HepG2 (cell line): ENCODE results near the gene FCHO1. TPM values are rescaled to one million over a fixed set of nuclear protein-coding genes. Genes with fewer than 3 reads are reported as not detected.

Experiments
- ATF7 ChIP-seq, 2 experiments: fragments of 450-650 bp in 1 of 2; sonication (generic) in 1 of 2; formaldehyde crosslinking in 1 of 2; IDR thresholded peaks; 2 replicates each; pipeline versions ENCODE4 v1.4.0 to v1.6.1; 2016 to 2020; ENCODE audit warnings: antibody characterized with exemption in 1 of 2, mild to moderate bottlenecking in 1 of 2, missing genetic modification reagents in 1 of 2
- ATF7-NPFF ChIP-seq: sonication (generic); formaldehyde crosslinking; IDR thresholded peaks from 2 replicates; pipeline ENCODE4 v1.8.1; 2023; ENCODE audit warnings: mild to moderate bottlenecking, low read depth, missing genetic modification reagents, moderate library complexity
- ELF3 ChIP-seq: IDR thresholded peaks from 2 replicates; pipeline ENCODE4 v1.6.1; 2016; ENCODE audit warnings: missing genetic modification reagents, missing compliant biosample characterization
- HIVEP1 ChIP-seq: sonication (generic); formaldehyde crosslinking; IDR thresholded peaks from 2 replicates; pipeline ENCODE4 v1.4.0; 2020; ENCODE audit warnings: mild to moderate bottlenecking, missing genetic modification reagents
- JUND ChIP-seq: sonication (generic); formaldehyde crosslinking; IDR thresholded peaks from 2 replicates; pipeline ENCODE4 v1.8.0; 2022; ENCODE audit warnings: mild to moderate bottlenecking, missing genetic modification reagents
- KAT2B ChIP-seq: fragments of 150-350 bp; IDR thresholded peaks from 2 replicates; pipeline ENCODE4 v1.6.1; 2014; ENCODE audit warnings: low read depth, low read length, borderline replicate concordance
- MAFG ChIP-seq: sonication (generic); formaldehyde crosslinking; IDR thresholded peaks from 2 replicates; pipeline ENCODE4 v1.5.1; 2020; ENCODE audit warnings: mild to moderate bottlenecking, missing genetic modification reagents
- SALL1 ChIP-seq: sonication (generic); formaldehyde crosslinking; IDR thresholded peaks from 2 replicates; pipeline ENCODE4 v1.8.0; 2022; ENCODE audit warnings: mild to moderate bottlenecking, missing genetic modification reagents
- TGIF2 ChIP-seq: IDR thresholded peaks from 2 replicates; pipeline ENCODE4 v1.6.1; 2016; ENCODE audit warnings: control low read depth, missing compliant biosample characterization
- TRIM24 ChIP-seq: sonication (generic); formaldehyde crosslinking; IDR thresholded peaks from 2 replicates; pipeline ENCODE4 v1.8.0; 2022; ENCODE audit warnings: mild to moderate bottlenecking, missing genetic modification reagents
- XRCC5 ChIP-seq: fragments of 200-400 bp; formaldehyde crosslinking; optimal IDR thresholded peaks from 2 replicates; pipeline ENCODE3; 2017; ENCODE audit warnings: mild to moderate bottlenecking, low read length
- ZMYM4 ChIP-seq: sonication (generic); formaldehyde crosslinking; IDR thresholded peaks from 2 replicates; pipeline ENCODE4 v1.8.1; 2023; ENCODE audit warnings: mild to moderate bottlenecking, missing genetic modification reagents
- ZNF160 ChIP-seq: sonication (generic); formaldehyde crosslinking; IDR thresholded peaks from 2 replicates; pipeline ENCODE4 v1.8.0; 2022; ENCODE audit warnings: mild to moderate bottlenecking, inconsistent platforms, missing genetic modification reagents
- ZNF296 ChIP-seq: sonication (generic); formaldehyde crosslinking; conservative IDR thresholded peaks from 2 replicates; pipeline ENCODE4 v1.5.0; 2020; ENCODE audit warnings: mild to moderate bottlenecking, missing genetic modification reagents
- ZNF749 ChIP-seq: sonication (generic); formaldehyde crosslinking; IDR thresholded peaks from 2 replicates; pipeline ENCODE4 v1.8.0; 2022; ENCODE audit warnings: mild to moderate bottlenecking, missing genetic modification reagents, moderate library complexity, borderline replicate concordance
- polyA plus RNA-seq, 8 experiments: library from polyadenylated mRNA; depleted of rRNA in 3 of 8; stranded (reverse) in 7 of 8; unstranded in 1 of 8; fragments of >200 nt; fragmentation: Illumina TruSeq in 4 of 8; extraction: Trizol in 4 of 8; gene quantifications; 2 replicates each; pipeline versions ENCODE4 v1.2.1 to v1.2.3, GENCODE V29; 2011 to 2016; ENCODE audit warnings: low read depth in 4 of 8, missing spikeins in 1 of 8, mixed read lengths in 1 of 8; ENCODE audit not compliant: insufficient read depth in 1 of 8
- total RNA-seq, 5 experiments: library from RNA; depleted of rRNA; stranded (reverse); fragments of >200 nt; fragmentation: Illumina TruSeq; extraction: Trizol; gene quantifications; 2 replicates each; pipeline ENCODE4 v1.2.3, GENCODE V29; 2016; ENCODE audit warnings: low read depth in 1 of 5
- TF ChIP-seq, protein P1 (sequence below): sonication (generic); formaldehyde crosslinking; IDR thresholded peaks from 2 replicates; pipeline ENCODE4 v1.4.0; 2020; ENCODE audit warnings: missing genetic modification reagents, borderline replicate concordance
- TF ChIP-seq, protein P2 (sequence below): sonication (generic); formaldehyde crosslinking; IDR thresholded peaks from 2 replicates; pipeline ENCODE4 v1.5.0; 2020; ENCODE audit warnings: missing genetic modification reagents
- TF ChIP-seq, protein P3 (sequence below): IDR thresholded peaks from 2 replicates; pipeline ENCODE4 v1.6.1; 2016; ENCODE audit warnings: control low read depth

Gene FCHO1
- total and polyA plus RNA-seq, 2 of the 13 experiments (the other 11 are each of a cell fraction or from before 2014, with no cell fraction given): 1.3 to 3.1 TPM

DNA sequence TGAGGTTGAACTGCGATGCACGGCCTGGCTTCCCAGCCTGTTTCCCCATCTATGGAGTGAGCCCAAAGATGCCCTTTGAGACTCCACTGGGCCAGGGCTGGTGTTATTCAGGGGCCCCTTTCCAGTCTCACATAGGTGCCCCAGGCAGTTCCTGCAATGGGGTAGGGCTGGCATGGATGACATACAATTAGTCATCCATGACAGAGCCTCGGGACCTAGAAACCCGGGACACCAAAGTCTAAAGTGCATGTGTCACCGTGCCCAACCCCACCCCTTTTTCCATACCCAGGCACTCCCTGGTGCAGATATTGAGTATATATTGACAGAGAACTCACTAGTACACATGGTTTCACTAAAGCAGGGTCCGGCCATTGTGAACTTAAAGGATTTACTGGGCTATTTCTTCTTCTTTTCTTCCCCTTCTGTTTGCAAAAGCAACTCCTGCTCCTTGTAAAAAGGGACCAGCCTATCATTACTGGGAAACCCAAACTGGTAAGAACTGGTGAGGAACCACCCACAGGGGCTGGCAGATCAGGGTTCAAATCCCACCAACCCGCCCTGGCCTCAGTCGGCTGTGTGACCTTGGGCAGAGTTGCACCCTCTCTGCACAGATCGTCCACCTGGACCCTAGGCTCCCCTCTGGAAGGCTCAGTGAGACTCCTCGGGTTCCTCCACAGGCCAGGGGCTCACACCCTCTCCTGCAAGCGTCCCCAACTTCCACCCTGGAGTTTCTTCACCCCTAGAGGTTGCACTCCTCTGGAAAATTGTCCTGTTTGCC is 46.3 kb downstream of the FCHO1 start (continued):
- TF ChIP-seq, protein P1, sequence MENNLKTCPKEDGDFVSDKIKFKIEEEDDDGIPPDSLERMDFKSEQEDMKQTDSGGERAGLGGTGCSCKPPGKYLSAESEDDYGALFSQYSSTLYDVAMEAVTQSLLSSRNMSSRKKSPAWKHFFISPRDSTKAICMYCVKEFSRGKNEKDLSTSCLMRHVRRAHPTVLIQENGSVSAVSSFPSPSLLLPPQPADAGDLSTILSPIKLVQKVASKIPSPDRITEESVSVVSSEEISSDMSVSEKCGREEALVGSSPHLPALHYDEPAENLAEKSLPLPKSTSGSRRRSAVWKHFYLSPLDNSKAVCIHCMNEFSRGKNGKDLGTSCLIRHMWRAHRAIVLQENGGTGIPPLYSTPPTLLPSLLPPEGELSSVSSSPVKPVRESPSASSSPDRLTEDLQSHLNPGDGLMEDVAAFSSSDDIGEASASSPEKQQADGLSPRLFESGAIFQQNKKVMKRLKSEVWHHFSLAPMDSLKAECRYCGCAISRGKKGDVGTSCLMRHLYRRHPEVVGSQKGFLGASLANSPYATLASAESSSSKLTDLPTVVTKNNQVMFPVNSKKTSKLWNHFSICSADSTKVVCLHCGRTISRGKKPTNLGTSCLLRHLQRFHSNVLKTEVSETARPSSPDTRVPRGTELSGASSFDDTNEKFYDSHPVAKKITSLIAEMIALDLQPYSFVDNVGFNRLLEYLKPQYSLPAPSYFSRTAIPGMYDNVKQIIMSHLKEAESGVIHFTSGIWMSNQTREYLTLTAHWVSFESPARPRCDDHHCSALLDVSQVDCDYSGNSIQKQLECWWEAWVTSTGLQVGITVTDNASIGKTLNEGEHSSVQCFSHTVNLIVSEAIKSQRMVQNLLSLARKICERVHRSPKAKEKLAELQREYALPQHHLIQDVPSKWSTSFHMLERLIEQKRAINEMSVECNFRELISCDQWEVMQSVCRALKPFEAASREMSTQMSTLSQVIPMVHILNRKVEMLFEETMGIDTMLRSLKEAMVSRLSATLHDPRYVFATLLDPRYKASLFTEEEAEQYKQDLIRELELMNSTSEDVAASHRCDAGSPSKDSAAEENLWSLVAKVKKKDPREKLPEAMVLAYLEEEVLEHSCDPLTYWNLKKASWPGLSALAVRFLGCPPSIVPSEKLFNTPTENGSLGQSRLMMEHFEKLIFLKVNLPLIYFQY: no peak
- TF ChIP-seq HIVEP1 (CRISPR knock-in tag) (no peak), ZNF749 (no peak), MAFG (CRISPR knock-in tag) (no peak), ELF3 (CRISPR knock-in tag) (peak; percentile 67), ZNF160 (CRISPR knock-in tag) (no peak), JUND (no peak), KAT2B (no peak), XRCC5 (no peak), ATF7 (IDR thresholded peaks at IDR 0.05) (no peak), ATF7 (CRISPR knock-in tag; IDR thresholded peaks at IDR 0.05) (0 out of 2 replicates have a peak, but pooled peaks have one; percentile 21), TGIF2 (CRISPR knock-in tag) (0 out of 2 replicates have a peak, but pooled peaks have one; percentile 63), TRIM24 (CRISPR knock-in tag) (no peak), SALL1 (CRISPR knock-in tag) (peak; percentile 55), ZNF296 (CRISPR knock-in tag) (no peak), ATF7-NPFF (CRISPR knock-in tag) (no peak), ZMYM4 (no peak)
- TF ChIP-seq, protein P2, sequence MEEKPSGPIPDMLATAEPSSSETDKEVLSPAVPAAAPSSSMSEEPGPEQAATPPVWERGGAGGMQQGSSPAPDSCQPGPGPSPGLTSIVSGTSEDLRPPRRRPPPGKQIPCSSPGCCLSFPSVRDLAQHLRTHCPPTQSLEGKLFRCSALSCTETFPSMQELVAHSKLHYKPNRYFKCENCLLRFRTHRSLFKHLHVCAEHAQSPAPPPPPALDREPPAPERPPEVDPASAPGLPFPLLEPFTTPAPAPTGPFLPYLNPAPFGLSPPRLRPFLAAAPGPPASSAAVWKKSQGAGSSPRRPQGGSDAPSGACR (CRISPR knock-in tag): no peak
- TF ChIP-seq, protein P3, sequence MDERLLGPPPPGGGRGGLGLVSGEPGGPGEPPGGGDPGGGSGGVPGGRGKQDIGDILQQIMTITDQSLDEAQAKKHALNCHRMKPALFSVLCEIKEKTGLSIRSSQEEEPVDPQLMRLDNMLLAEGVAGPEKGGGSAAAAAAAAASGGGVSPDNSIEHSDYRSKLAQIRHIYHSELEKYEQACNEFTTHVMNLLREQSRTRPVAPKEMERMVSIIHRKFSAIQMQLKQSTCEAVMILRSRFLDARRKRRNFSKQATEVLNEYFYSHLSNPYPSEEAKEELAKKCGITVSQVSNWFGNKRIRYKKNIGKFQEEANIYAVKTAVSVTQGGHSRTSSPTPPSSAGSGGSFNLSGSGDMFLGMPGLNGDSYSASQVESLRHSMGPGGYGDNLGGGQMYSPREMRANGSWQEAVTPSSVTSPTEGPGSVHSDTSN: no peak
